DOHH2 (cell line): ENCODE results near the gene ZNRF2.
A peak's percentile ranks its signal among the peaks of the same experiment; 100 is the strongest.

Experiments used
- H3F3A ChIP-seq: fragments of 200-600 bp; sonication (generic), shearing (Covaris generic); 2 replicates; pipeline ENCODE4 v1.6.0; 2016; ENCODE audit warnings: antibody characterized with exemption, mild to moderate bottlenecking; ENCODE audit not compliant: control insufficient read depth, insufficient read depth
- H3K27ac ChIP-seq: fragments of 200-600 bp; sonication (generic); 2 replicates; pipeline ENCODE4 v1.5.1; 2014; ENCODE audit warnings: low read depth, mild to moderate bottlenecking, low read length, moderate library complexity
- H3K27me3 ChIP-seq: fragments of 200-600 bp; sonication (generic); 2 replicates; pipeline ENCODE4 v1.6.1; 2014; ENCODE audit warnings: mild to moderate bottlenecking, low read length, mixed read lengths; ENCODE audit not compliant: control insufficient read depth
- H3K36me3 ChIP-seq: fragments of 200-600 bp; sonication (generic); 2 replicates; pipeline ENCODE4 v1.6.1; 2014; ENCODE audit warnings: mild to moderate bottlenecking, low read length, moderate library complexity, mixed read lengths; ENCODE audit not compliant: control insufficient read depth
- H3K4me1 ChIP-seq: fragments of 200-600 bp; sonication (generic); 2 replicates; pipeline ENCODE4 v1.6.1; 2014; ENCODE audit warnings: mild to moderate bottlenecking, low read length, mixed read lengths; ENCODE audit not compliant: control insufficient read depth
- H3K4me2 ChIP-seq: fragments of 200-600 bp; sonication (generic); 2 replicates; pipeline ENCODE4 v1.6.0; 2014; ENCODE audit warnings: mild to moderate bottlenecking, low read length, moderate library complexity
- H3K4me3 ChIP-seq: fragments of 200-600 bp; sonication (generic); 2 replicates; pipeline ENCODE4 v1.5.1; 2014; ENCODE audit warnings: mild to moderate bottlenecking, low read length, mixed read lengths
- H3K79me2 ChIP-seq: fragments of 200-600 bp; sonication (generic); 2 replicates; pipeline ENCODE4 v1.6.1; 2014; ENCODE audit warnings: mild to moderate bottlenecking, low read length, mixed read lengths; ENCODE audit not compliant: control insufficient read depth
- H3K9me2 ChIP-seq: fragments of 200-600 bp; sonication (generic); replicated peaks from 2 replicates; pipeline ENCODE4 v1.6.1; 2014; ENCODE audit warnings: mild to moderate bottlenecking, low read length, mixed read lengths; ENCODE audit not compliant: control insufficient read depth
- H3K9me3 ChIP-seq: fragments of 200-600 bp; sonication (generic); 2 replicates; pipeline ENCODE4 v1.6.1; 2014; ENCODE audit warnings: antibody characterized with exemption, low read length, mixed read lengths; ENCODE audit not compliant: control insufficient read depth, insufficient read depth
- H4K20me1 ChIP-seq: fragments of 200-600 bp; sonication (generic); 2 replicates; pipeline ENCODE4 v1.6.0; 2014; ENCODE audit warnings: low read depth, mild to moderate bottlenecking, antibody characterized with exemption, low read length, moderate library complexity; ENCODE audit not compliant: control insufficient read depth, insufficient read depth
- EZH2phosphoT487 ChIP-seq: fragments of 200-600 bp; sonication (generic); IDR thresholded peaks from 2 replicates; pipeline ENCODE4 v1.6.1; 2017; ENCODE audit warnings: borderline replicate concordance, mild to moderate bottlenecking, antibody characterized with exemption, low read length, moderate library complexity, mixed read lengths
- TF ChIP-seq, protein P1 (sequence below): fragments of 200-600 bp; sonication (generic); IDR thresholded peaks from one replicate; pipeline ENCODE4 v1.5.1; 2014; ENCODE audit warnings: antibody characterized with exemption, mild to moderate bottlenecking, low read depth, low read length; ENCODE audit not compliant: poor library complexity, severe bottlenecking

The ZNRF2 gene

DNA sequence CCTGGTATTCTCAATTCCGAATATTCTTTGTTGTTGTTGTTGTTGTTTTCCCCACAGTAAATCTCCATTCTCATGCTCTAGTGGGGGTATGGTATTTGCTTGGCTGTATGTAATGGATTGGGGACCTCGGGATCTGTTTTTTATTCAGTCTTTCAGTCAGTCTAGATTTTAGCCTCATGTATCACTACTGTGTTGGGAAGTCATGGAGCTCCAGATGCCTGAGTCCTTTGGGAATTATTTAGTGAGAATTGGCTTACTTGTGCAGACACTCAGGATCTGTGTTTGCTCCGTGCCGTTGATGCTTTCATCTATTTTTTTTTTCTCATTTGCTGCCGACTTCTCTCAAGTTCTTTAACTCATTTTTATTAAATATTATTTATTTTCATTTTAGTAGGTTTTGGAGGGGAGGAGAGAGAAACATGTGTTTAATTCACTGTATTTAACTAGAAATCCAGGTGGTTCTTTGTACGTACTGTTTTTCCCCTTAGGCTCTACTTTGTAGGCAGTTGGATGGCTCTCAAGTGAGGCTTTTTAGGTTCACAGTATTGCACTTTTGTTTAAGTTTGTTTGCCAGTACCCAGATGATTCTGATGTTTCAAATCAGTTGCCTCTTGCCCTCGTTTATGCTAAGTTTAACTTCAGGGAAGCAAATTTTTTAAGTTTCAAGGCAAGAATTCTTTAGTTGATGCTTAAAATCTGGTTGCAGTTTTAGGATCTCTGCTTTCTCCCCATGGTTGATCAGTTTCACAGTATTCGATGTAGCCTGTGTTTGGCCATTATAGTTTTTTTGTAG lies 36.9 kb downstream of the ZNRF2 start:
- Histone ChIP-seq H3K79me2 (peaks cover 95% of the 10 kb centered on the region), H3K9me3 (no peaks in the 10 kb centered on the region), H3F3A (peaks cover 28% of the 10 kb centered on the region), H3K36me3 (peaks cover 14% of the 10 kb centered on the region), H3K4me2 (peak overlapping the region; percentile 93), H3K9me2 (no peaks in the 10 kb centered on the region), H3K4me3 (peak overlapping the region; percentile 65), H3K27me3 (no peaks in the 10 kb centered on the region), H3K27ac (peak overlapping the region; percentile 78), H3K4me1 (peaks cover 85% of the 10 kb centered on the region), H4K20me1 (no peaks in the 10 kb centered on the region)
- TF ChIP-seq, protein P1, sequence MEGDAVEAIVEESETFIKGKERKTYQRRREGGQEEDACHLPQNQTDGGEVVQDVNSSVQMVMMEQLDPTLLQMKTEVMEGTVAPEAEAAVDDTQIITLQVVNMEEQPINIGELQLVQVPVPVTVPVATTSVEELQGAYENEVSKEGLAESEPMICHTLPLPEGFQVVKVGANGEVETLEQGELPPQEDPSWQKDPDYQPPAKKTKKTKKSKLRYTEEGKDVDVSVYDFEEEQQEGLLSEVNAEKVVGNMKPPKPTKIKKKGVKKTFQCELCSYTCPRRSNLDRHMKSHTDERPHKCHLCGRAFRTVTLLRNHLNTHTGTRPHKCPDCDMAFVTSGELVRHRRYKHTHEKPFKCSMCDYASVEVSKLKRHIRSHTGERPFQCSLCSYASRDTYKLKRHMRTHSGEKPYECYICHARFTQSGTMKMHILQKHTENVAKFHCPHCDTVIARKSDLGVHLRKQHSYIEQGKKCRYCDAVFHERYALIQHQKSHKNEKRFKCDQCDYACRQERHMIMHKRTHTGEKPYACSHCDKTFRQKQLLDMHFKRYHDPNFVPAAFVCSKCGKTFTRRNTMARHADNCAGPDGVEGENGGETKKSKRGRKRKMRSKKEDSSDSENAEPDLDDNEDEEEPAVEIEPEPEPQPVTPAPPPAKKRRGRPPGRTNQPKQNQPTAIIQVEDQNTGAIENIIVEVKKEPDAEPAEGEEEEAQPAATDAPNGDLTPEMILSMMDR, result no peak
- TF ChIP-seq EZH2phosphoT487, result no peak

DNA sequence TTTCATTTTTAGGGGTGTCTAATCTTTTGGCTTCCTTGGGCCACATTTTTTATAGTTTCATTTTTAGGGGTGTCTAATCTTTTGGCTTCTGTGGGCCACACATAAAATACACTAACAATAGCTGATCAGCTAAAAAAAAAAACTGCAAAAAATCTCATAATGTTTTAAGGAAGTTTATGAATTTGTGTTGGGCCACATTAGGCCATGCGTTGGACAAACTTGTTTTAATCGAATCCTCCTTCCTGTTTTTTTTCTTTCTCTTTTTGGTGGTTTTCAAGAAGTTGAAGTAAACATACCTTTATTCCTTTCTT lies 37.4 kb downstream of the ZNRF2 start:
- Histone ChIP-seq H3K4me3 (peak overlapping the region; percentile 65), H3K27me3 (no peaks in the 10 kb centered on the region), H3K9me2 (no peaks in the 10 kb centered on the region), H3K36me3 (peaks cover 15% of the 10 kb centered on the region), H3F3A (peaks cover 28% of the 10 kb centered on the region), H3K27ac (peak overlapping the region; percentile 78), H3K9me3 (no peaks in the 10 kb centered on the region), H3K79me2 (peaks cover 94% of the 10 kb centered on the region), H3K4me2 (peak overlapping the region; percentile 93), H4K20me1 (no peaks in the 10 kb centered on the region), H3K4me1 (peaks cover 91% of the 10 kb centered on the region)
- TF ChIP-seq, protein P1, result no peak

DNA sequence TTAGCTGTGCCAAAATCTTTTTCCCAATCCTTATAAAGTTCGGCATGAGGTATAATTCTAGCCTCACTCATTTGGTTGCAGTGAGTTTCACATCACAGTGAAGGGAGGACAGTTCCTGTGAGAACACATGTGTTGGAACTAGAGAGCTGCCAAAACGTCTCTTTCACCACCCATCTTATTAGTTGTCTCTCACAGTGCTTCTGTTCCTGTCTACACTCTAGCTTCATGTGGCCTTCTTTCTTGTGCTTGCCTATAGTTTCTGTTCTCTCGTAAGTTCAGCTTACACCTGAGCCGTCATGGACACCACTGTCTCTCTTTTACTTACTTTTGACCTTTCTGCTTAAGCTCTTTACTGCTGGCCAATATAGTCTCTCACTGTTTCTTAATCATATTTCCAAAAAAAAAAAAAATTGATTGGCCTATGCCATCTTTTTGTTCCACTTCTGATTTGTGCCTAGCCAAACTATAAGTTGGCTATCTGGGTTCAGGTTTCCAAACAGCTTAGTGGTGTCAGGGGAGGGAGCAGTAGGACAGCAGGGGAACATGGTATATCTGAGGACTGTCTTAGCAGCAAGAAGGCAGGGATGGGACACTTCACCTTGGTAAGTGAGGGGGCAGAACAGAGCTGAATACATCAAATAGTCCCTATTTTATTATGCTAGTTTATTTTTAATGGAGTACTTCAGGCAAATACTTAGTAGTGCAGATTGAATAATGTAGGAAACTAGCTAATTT lies 38.0 kb downstream of the ZNRF2 start:
- H3K79me2 ChIP-seq, result peaks cover 94% of the 10 kb centered on the region
- peak overlapping the region; percentile 78 for H3K27ac ChIP-seq
- H4K20me1 ChIP-seq, result no peaks in the 10 kb centered on the region
- no peak for TF ChIP-seq EZH2phosphoT487
- TF ChIP-seq, protein P1, result no peak
- H3K9me3 ChIP-seq, result no peaks in the 10 kb centered on the region
- peaks cover 31% of the 10 kb centered on the region for H3F3A ChIP-seq
- peaks cover 15% of the 10 kb centered on the region for H3K36me3 ChIP-seq
- H3K27me3 ChIP-seq, result no peaks in the 10 kb centered on the region
- H3K4me3 ChIP-seq, result peak overlapping the region; percentile 65
- H3K4me1 ChIP-seq, result peaks cover 95% of the 10 kb centered on the region
- H3K4me2 ChIP-seq, result peak overlapping the region; percentile 93
- H3K9me2 ChIP-seq, result no peaks in the 10 kb centered on the region
